HEK293 (cell line): ENCODE results near the gene VWF.

ENCODE experiments used
- BCL6B ChIP-seq: fragments of 450-650 bp; formaldehyde crosslinking; IDR thresholded peaks from 2 replicates; pipeline ENCODE4 v1.5.1; 2017; ENCODE audit warnings: missing biosample characterization, missing genetic modification characterization
- GLIS2 ChIP-seq: fragments of 450-650 bp; formaldehyde crosslinking; IDR thresholded peaks from 2 replicates; pipeline ENCODE4 v1.5.1; 2016; ENCODE audit warnings: missing biosample characterization, missing genetic modification characterization
- HOXA7 ChIP-seq: sonication (generic); formaldehyde crosslinking; IDR thresholded peaks from 2 replicates; pipeline ENCODE4 v1.8.1; 2022; ENCODE audit warnings: missing genetic modification reagents, borderline replicate concordance
- HOXC10 ChIP-seq: sonication (generic); formaldehyde crosslinking; IDR thresholded peaks from 2 replicates; pipeline ENCODE4 v1.8.1; 2023; ENCODE audit warnings: mild to moderate bottlenecking, missing genetic modification reagents
- KLF10 ChIP-seq: fragments of 450-650 bp; IDR thresholded peaks from 2 replicates; pipeline ENCODE4 v1.5.1; 2018; ENCODE audit warnings: missing biosample characterization, mild to moderate bottlenecking, missing genetic modification characterization
- MEIS1 ChIP-seq: sonication (generic); formaldehyde crosslinking; IDR thresholded peaks from 2 replicates; pipeline ENCODE4 v1.8.1; 2022; ENCODE audit warnings: missing genetic modification reagents, mild to moderate bottlenecking, borderline replicate concordance
- PRDM2 ChIP-seq: fragments of 450-650 bp; formaldehyde crosslinking; IDR thresholded peaks from 2 replicates; pipeline ENCODE4 v1.5.1; 2016; ENCODE audit warnings: missing biosample characterization, missing genetic modification characterization, borderline replicate concordance
- ZBTB1 ChIP-seq: fragments of 450-650 bp; formaldehyde crosslinking; IDR thresholded peaks from 2 replicates; pipeline ENCODE4 v1.5.1; 2016; ENCODE audit warnings: missing biosample characterization, missing genetic modification characterization
- ZBTB49 ChIP-seq: fragments of 450-650 bp; formaldehyde crosslinking; IDR thresholded peaks from 2 replicates; pipeline ENCODE4 v1.5.1; 2016; ENCODE audit warnings: missing biosample characterization, missing genetic modification characterization, low read depth
- ZFHX2 ChIP-seq: fragments of 450-650 bp; formaldehyde crosslinking; conservative IDR thresholded peaks from 2 replicates; pipeline ENCODE4 v1.5.1; 2016; ENCODE audit warnings: missing biosample characterization, missing genetic modification characterization
- ZNF16 ChIP-seq: fragments of 450-650 bp; formaldehyde crosslinking; IDR thresholded peaks from 2 replicates; pipeline ENCODE4 v1.5.1; 2016; ENCODE audit warnings: low read depth, missing biosample characterization, missing genetic modification characterization
- ZNF174 ChIP-seq: fragments of 450-650 bp; formaldehyde crosslinking; IDR thresholded peaks from 2 replicates; pipeline ENCODE4 v1.5.0; 2017; ENCODE audit warnings: missing biosample characterization, mild to moderate bottlenecking, missing genetic modification characterization
- ZNF2 ChIP-seq: fragments of 450-650 bp; formaldehyde crosslinking; IDR thresholded peaks from 2 replicates; pipeline ENCODE4 v1.5.1; 2016; ENCODE audit warnings: missing biosample characterization, missing genetic modification characterization
- ZNF239 ChIP-seq: fragments of 450-650 bp; formaldehyde crosslinking; IDR thresholded peaks from 2 replicates; pipeline ENCODE4 v1.5.1; 2016; ENCODE audit warnings: missing biosample characterization, missing genetic modification characterization
- ZNF350 ChIP-seq: fragments of 450-650 bp; formaldehyde crosslinking; IDR thresholded peaks from 2 replicates; pipeline ENCODE4 v1.5.0; 2017; ENCODE audit warnings: missing biosample characterization, mild to moderate bottlenecking, missing genetic modification characterization
- ZNF449 ChIP-seq: fragments of 450-650 bp; formaldehyde crosslinking; IDR thresholded peaks from 2 replicates; pipeline ENCODE4 v1.5.1; 2017; ENCODE audit warnings: missing biosample characterization, mild to moderate bottlenecking, missing genetic modification characterization, moderate library complexity
- ZNF488 ChIP-seq: fragments of 450-650 bp; formaldehyde crosslinking; IDR thresholded peaks from 2 replicates; pipeline ENCODE4 v1.5.1; 2016; ENCODE audit warnings: missing biosample characterization, missing genetic modification characterization
- ZNF514 ChIP-seq: fragments of 450-650 bp; formaldehyde crosslinking; IDR thresholded peaks from 2 replicates; pipeline ENCODE4 v1.5.1; 2016; ENCODE audit warnings: missing biosample characterization, missing genetic modification characterization
- ZNF654 ChIP-seq: fragments of 450-650 bp; formaldehyde crosslinking; IDR thresholded peaks from 2 replicates; pipeline ENCODE4 v1.5.1; 2016; ENCODE audit warnings: low read depth, missing biosample characterization, missing genetic modification characterization
- ZNF658 ChIP-seq: fragments of 450-650 bp; formaldehyde crosslinking; IDR thresholded peaks from 2 replicates; pipeline ENCODE4; 2016; ENCODE audit warnings: missing biosample characterization, missing genetic modification characterization
- ZNF701 ChIP-seq: fragments of 450-650 bp; formaldehyde crosslinking; IDR thresholded peaks from 2 replicates; pipeline ENCODE4 v1.5.1; 2016; ENCODE audit warnings: missing biosample characterization, missing genetic modification characterization
- ZNF837 ChIP-seq: fragments of 450-650 bp; formaldehyde crosslinking; IDR thresholded peaks from 2 replicates; pipeline ENCODE4 v1.5.1; 2016; ENCODE audit warnings: missing biosample characterization, missing genetic modification characterization
- ZSCAN4 ChIP-seq: fragments of 450-650 bp; formaldehyde crosslinking; IDR thresholded peaks from 2 replicates; pipeline ENCODE4 v1.5.1; 2017; ENCODE audit warnings: missing biosample characterization, missing genetic modification characterization
- ZXDB ChIP-seq: fragments of 450-650 bp; formaldehyde crosslinking; IDR thresholded peaks from 2 replicates; pipeline ENCODE4 v1.5.1; 2016; ENCODE audit warnings: missing biosample characterization, missing genetic modification characterization

VWF gene

GRCh38 chr12:6062757-6063735, 61.4 kb downstream of the VWF start (continued):
- TF ChIP-seq ZSCAN4: 0 out of 2 replicates have a peak, but pooled peaks have one; percentile 11
- TF ChIP-seq ZXDB (tag by site-specific recombination): no peak
- TF ChIP-seq ZNF16 (tag by site-specific recombination): no peak
- peak; percentile 93 for TF ChIP-seq GLIS2 (tag by site-specific recombination)
- TF ChIP-seq HOXA7: no peak
- TF ChIP-seq ZFHX2 (tag by site-specific recombination): 0 out of 2 replicates have a peak, but pooled peaks have one; percentile 16
- no peak for TF ChIP-seq ZNF658
- no peak for TF ChIP-seq BCL6B (tag by site-specific recombination)
- no peak for TF ChIP-seq MEIS1
- TF ChIP-seq ZNF654 (tag by site-specific recombination): peak; percentile 91
- no peak for TF ChIP-seq ZBTB49 (tag by site-specific recombination)
- no peak for TF ChIP-seq PRDM2
- TF ChIP-seq ZNF514 (tag by site-specific recombination): no peak
- TF ChIP-seq ZNF449: no peak
- no peak for TF ChIP-seq ZNF488 (tag by site-specific recombination)
- no peak for TF ChIP-seq KLF10 (tag by site-specific recombination)
- TF ChIP-seq ZNF837 (tag by site-specific recombination): no peak
- TF ChIP-seq ZNF2 (tag by site-specific recombination): 0 out of 2 replicates have a peak, but pooled peaks have one; percentile 56
- TF ChIP-seq ZNF701 (tag by site-specific recombination): no peak
- TF ChIP-seq HOXC10 (CRISPR knock-in tag): no peak
- TF ChIP-seq ZNF174 (tag by site-specific recombination): no peak
- TF ChIP-seq ZNF350: no peak
- no peak for TF ChIP-seq ZBTB1 (tag by site-specific recombination)
- no peak for TF ChIP-seq ZNF239
